ENCODE data around the gene ZMIZ1.

Gene ZMIZ1

GRCh38 chr10:79150444-79150754 lies 81.6 kb downstream of the ZMIZ1 start:
- no peak for DNase-seq (ENCODE audit: low read depth in 2 of 2)

- DNase-seq (ENCODE audit: low read depth in 2 of 2): no peak
Observed at GRCh38 chr10:79152423-79152817, 83.7 kb downstream of the ZMIZ1 start.

DNA sequence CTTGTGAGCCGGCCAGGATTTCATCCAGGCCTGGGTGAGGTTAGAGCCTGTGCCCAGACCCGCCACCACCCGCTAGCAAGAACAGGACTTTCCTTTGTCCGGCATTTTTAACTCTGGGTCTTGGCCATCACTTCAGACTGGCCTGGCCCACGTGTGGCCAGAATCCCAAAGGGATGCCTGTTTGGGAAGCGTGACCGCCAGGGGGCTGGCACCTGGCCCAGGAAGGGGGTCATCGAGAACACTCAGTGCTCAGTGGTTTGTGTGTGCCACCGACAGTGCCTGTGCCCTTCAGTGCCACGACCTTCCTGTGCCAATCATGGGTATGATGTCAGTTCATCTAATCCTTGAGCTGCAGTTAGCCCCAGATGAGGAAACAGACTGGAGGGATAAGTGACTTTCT lies 85.0 kb downstream of the ZMIZ1 start:
- DNase-seq (ENCODE audit: low read depth in 2 of 2): no peak

DNA sequence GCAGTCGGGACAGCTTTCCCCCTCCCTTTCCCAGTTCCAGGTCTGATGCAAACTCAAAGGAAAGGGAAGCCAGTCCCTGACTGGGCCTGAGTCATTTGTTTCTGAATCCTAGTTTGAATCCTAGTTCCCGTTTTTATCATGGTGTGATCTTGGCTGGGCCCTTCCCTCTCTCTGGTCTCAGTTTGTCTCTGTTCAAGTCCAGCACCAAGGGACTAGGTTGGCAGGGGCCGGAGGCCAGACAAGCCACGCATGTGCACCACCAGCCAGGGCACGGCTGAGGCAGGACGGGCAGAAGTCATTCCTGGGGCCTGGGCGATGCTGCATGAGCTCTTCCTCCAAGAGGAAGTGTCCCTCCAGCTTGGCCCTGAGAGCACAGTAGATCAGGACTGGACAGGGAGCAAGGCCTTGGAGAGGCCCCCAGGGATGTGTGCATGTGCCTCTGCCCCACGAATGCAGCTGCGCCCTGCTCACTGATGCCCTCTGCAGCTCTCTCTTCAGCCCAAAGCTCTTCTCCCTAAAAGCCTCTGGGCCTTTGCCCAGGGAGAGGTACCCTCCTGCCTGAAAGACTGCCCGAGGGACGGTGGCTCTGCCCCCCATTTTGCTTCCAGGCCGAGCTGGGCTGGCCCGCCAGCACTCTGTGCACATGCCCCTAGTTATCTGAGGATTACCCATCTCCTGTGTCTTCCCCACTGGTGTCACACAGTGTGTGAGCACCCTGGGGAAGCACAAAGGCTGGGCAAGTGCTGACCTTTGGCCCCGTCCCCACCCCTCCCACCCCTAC lies 86.7 kb downstream of the ZMIZ1 start:
- DNase-seq (ENCODE audit: low read depth in 2 of 2): no peak

GRCh38 chr10:79156334-79157274 lies 87.8 kb downstream of the ZMIZ1 start:
- no peak for DNase-seq (ENCODE audit: low read depth in 2 of 2)

GRCh38 chr10:79158004-79158340 lies 89.2 kb downstream of the ZMIZ1 start:
- DNase-seq (ENCODE audit: low read depth in 2 of 2): no peak

- no peak for DNase-seq (ENCODE audit: low read depth in 2 of 2)
Observed at GRCh38 chr10:79158402-79159097, 89.8 kb downstream of the ZMIZ1 start.

GRCh38 chr10:79159141-79159651 lies 90.4 kb downstream of the ZMIZ1 start:
- DNase-seq (ENCODE audit: low read depth in 2 of 2): no peak

DNA sequence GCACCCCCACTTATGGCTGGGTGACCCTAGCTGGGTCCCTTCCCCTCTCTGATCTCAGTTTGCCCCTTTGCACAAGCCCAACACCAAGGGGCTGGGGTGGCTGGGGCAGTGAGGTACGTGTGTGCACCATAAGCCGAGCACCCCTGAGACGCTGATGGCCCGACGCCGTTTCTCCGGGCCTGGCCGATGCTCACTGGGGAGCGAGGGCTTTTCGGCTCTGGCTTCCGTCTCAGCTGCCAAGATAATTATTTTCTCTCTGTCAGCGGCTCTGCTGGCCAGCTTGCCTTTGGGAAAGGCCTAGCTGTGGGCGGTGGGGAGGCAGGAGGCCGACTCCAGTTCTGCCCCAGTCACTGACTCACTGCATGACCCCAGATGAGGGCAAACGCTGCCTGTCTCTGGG lies 91.0 kb downstream of the ZMIZ1 start:
- DNase-seq (ENCODE audit: low read depth in 2 of 2): no peak

- no peak for DNase-seq (ENCODE audit: low read depth in 2 of 2)
Observed at GRCh38 chr10:79160191-79160590, 91.4 kb downstream of the ZMIZ1 start.

GRCh38 chr10:79161557-79161956 lies 92.8 kb downstream of the ZMIZ1 start:
- no peak for DNase-seq (ENCODE audit: low read depth in 2 of 2)

DNA sequence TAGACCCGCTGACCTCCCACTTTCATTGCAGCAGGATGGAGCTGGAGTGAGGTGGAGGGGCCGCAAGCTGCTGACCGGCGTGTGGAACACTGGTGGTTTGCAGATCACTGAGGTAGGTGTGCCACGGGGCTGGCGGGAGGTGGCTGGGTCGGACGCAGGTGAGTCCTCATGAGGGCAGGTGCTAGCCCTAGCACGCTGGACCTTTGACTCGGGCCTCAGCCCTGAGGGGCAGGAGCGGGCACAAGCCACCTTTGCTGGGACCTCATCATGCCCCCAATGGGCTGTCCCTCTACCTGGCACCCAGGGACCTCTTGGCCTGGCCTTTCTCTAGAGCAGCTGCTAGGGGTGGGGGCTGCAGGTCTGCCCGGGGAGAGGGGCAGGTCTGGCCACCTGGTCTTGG lies 93.3 kb downstream of the ZMIZ1 start:
- DNase-seq (ENCODE audit: low read depth in 2 of 2): no peak

- no peak for DNase-seq (ENCODE audit: low read depth in 2 of 2)
Observed at GRCh38 chr10:79162861-79163665, 94.3 kb downstream of the ZMIZ1 start.

DNA sequence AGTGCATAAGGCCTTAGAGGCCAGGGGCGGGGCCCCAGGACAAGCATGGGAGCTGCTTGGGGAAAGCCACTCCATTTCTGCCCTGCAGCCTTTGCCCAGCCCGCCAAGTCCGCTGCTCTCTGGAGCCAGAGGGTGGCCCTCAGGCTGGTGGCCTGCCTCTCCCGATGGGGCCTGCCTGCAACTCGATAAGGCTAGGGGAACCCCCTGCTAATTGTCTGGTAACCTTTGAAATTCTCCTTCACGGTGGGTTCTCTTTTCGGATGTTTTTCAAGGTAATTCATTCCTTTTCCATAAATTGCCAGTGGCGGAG lies 94.9 kb downstream of the ZMIZ1 start:
- DNase-seq (ENCODE audit: low read depth in 2 of 2): no peak

GRCh38 chr10:79164075-79164474 lies 95.3 kb downstream of the ZMIZ1 start:
- no peak for DNase-seq (ENCODE audit: low read depth in 2 of 2)

- DNase-seq (ENCODE audit: low read depth in 2 of 2): no peak
Observed at GRCh38 chr10:79165070-79165778, 96.5 kb downstream of the ZMIZ1 start.

GRCh38 chr10:79166312-79166721 lies 97.6 kb downstream of the ZMIZ1 start:
- no peak for DNase-seq (ENCODE audit: low read depth in 2 of 2)

- no peak for DNase-seq (ENCODE audit: low read depth in 2 of 2)
Observed at GRCh38 chr10:79166741-79167140, 98.0 kb downstream of the ZMIZ1 start.

DNA sequence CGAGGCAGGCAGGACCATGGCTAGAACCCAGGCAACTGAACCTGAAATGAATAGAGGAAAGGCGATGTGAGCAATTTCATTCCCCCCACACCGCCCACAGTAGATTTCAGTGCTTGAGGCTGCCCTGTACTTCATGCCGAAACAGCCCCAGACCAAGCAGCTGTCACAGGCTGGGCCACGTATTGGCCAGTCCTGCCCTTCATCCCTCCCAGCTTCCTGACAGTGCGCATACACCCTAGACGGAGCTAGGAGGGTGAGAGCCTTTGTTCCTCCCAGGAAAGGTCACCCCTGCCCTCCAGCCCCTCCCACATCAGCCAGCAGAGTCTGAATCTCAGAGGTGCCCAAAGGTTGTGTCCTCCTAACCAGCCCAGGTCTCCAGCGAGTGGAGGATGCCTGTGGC lies 98.8 kb downstream of the ZMIZ1 start:
- DNase-seq (ENCODE audit: low read depth in 2 of 2): no peak

DNA sequence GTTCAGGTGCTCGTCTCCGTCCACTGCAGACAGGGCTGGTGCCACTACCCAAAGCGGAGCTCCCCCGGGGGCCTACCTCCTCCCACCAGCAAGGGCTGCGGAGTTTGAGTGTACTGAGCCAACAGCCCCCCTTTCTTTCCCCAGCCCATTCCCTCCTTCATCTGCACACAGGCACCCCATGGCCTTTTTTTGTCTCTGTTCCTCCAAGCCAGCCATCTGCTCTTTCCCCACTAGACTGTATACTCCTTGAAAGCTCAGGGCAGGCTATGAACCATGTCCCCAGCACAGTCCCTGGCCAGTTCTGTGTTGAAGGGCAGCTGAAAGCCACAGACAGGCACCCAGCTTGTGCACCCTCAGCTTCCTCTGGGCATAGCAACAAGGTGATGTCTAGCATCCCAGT lies 99.4 kb downstream of the ZMIZ1 start:
- DNase-seq (ENCODE audit: low read depth in 2 of 2): no peak

DNA sequence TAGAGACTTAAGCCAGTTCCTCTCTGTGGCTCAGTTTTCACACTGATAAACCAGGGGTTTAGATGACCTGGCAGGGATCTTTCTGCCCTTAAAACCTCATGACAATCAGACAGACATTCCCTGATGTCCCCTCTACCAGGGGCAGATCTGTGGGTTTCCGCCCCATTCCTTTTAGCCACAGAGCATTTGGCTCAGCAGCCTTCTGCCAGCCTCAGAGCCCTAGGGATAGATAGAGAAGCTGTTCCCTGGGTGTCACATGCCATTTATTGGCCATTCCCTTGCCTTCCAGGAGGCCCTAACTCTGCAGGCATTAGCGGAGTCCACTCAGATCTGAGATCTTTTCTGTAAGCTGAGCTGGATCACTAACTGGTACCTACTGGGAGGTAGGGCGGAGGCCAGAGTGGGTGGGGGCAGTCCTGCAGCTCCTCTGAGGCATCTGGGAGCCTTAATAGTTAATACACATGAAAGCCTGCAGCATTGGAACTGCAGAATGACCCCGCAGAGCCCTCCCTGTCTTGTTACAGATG lies 101.5 kb downstream of the ZMIZ1 start:
- DNase-seq (ENCODE audit: low read depth in 2 of 2): no peak

All from stimulated activated CD8-positive, alpha-beta memory T cell treated with anti-CD3 and anti-CD28 coated beads, Interleukin-2, amount 100 ng/mL, for 1 hour (primary cell).